ENCODE measurements around the gene NFIB. TPM values are rescaled to one million over a fixed set of nuclear protein-coding genes. Genes with fewer than 3 reads are reported as not detected.

NFIB gene
- total RNA-seq, 1 experiment from 2014 or later = 14.3 TPM

DNA sequence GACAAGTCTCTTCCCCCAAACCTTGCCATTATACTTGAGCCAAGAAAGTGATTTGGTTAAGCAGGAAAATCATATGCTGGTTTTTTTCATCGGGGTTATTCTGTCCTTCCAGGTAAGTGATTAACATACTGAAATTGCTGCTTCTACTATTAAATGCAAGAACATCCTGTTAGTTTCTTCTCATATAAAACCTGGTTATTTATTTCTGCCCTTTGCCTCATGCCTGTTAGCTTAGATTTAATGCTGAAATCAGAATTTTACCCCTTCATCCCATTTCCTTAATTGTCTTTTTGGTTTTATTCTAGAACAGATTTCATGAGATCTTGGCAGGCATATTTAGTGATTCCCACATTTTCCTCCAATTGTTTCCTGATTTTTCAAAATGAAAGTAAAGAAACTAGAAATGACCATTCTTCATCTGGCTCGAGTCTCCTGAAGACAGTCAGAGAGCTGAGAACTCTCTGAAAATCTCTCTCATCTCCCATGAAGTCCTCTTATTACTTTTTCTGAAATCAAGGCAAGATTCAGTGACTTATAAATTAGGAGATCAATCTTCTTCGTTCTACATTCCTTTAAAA, 132.9 kb downstream of the NFIB start:
- Histone ChIP-seq H3K79me1 (ENCODE audit: insufficient read depth, low read depth, low read length, poor library complexity, severe bottlenecking) (no peaks in the 10 kb centered on the region), H3K14ac (ENCODE audit: insufficient read depth, low read length) (no peak overlapping the region), H4K5ac (ENCODE audit: insufficient read length, low read depth, low read length) (no peak overlapping the region), H2AK5ac (ENCODE audit: insufficient read length, low read length) (no peak overlapping the region), H4K20me1 (ENCODE audit: control insufficient read depth, insufficient read depth, insufficient read length) (no peaks in the 10 kb centered on the region), H3K56ac (ENCODE audit: insufficient read length, low read depth, low read length) (no peak overlapping the region), H2BK120ac (ENCODE audit: low read depth, low read length, poor library complexity, severe bottlenecking) (no peak overlapping the region), H3K18ac (ENCODE audit: insufficient read length, low read depth, low read length) (no peak overlapping the region), H3K79me2 (ENCODE audit: insufficient read depth, low read length) (no peaks in the 10 kb centered on the region), H3K27me3 (ENCODE audit: insufficient read depth, low read length) (no peaks in the 10 kb centered on the region), H3K23me2 (ENCODE audit: insufficient read length, low read depth, low read length, poor library complexity, severe bottlenecking) (no peaks in the 10 kb centered on the region), H3K9me3 (ENCODE audit: control insufficient read depth, low read depth, low read length) (no peaks in the 10 kb centered on the region), H3K4me2 (ENCODE audit: insufficient read depth, insufficient read length, low read length) (no peak overlapping the region), H2BK5ac (ENCODE audit: insufficient read length, low read length) (no peak overlapping the region), H3T11ph (ENCODE audit: low read length) (no peak overlapping the region), H4K91ac (ENCODE audit: insufficient read length, low read depth, low read length) (no peak overlapping the region), H3K4me1 (ENCODE audit: insufficient read depth, low read length) (no peaks in the 10 kb centered on the region), H2BK12ac (ENCODE audit: insufficient read length, low read depth, low read length) (no peak overlapping the region), H3K4ac (ENCODE audit: low read depth, low read length) (no peak overlapping the region), H2AFZ (ENCODE audit: low read length) (no peak overlapping the region), H2BK20ac (ENCODE audit: low read depth, low read length, poor library complexity, severe bottlenecking) (no peak overlapping the region), H3K27ac (ENCODE audit: insufficient read length, low read depth, low read length) (no peak overlapping the region), H4K8ac (replicated peaks; ENCODE audit: insufficient read length, low read depth, low read length) (no peak overlapping the region), H3K23ac (ENCODE audit: insufficient read length, low read depth, low read length) (no peak overlapping the region), H2BK15ac (ENCODE audit: low read depth, low read length) (no peak overlapping the region), H3K9ac (ENCODE audit: extremely low read depth, insufficient read length, low read length) (no peak overlapping the region)
- no CpG with 5 or more reads among the region's 3 CpGs for WGBS (ENCODE audit: extremely low coverage, insufficient read length, low lambda C conversion rate)
- H3K4me1 Mint-ChIP-seq = no peaks in the 10 kb centered on the region
- TF ChIP-seq, protein P1, sequence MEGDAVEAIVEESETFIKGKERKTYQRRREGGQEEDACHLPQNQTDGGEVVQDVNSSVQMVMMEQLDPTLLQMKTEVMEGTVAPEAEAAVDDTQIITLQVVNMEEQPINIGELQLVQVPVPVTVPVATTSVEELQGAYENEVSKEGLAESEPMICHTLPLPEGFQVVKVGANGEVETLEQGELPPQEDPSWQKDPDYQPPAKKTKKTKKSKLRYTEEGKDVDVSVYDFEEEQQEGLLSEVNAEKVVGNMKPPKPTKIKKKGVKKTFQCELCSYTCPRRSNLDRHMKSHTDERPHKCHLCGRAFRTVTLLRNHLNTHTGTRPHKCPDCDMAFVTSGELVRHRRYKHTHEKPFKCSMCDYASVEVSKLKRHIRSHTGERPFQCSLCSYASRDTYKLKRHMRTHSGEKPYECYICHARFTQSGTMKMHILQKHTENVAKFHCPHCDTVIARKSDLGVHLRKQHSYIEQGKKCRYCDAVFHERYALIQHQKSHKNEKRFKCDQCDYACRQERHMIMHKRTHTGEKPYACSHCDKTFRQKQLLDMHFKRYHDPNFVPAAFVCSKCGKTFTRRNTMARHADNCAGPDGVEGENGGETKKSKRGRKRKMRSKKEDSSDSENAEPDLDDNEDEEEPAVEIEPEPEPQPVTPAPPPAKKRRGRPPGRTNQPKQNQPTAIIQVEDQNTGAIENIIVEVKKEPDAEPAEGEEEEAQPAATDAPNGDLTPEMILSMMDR (conservative IDR thresholded peaks at IDR 0.05) = no peak
- H3K36me3 Mint-ChIP-seq (ENCODE audit: insufficient read depth in 1 of 3, low read depth in 3 of 3) = no peaks in the 10 kb centered on the region; a peak in 1 of 7 replicates
- H3K27ac Mint-ChIP-seq = no peak overlapping the region; a peak in 2 of 7 replicates
- no peak for DNase-seq
- H3K9me3 Mint-ChIP-seq = no peaks in the 10 kb centered on the region
- H3K27me3 Mint-ChIP-seq (ENCODE audit: low read depth) = no peaks in the 10 kb centered on the region
- no peak overlapping the region for H3K4me3 Mint-ChIP-seq

Measured in H9 (cell line).